Hematopoietic multipotent progenitor cell treated with erythropoietin and hydrocortisone succinate and interleukin-3 and kit ligand, for 8 days (in vitro differentiated cells): ENCODE results near the gene SERTM1.

Source experiments
- DNase-seq: peaks from one replicate; pipeline ENCODE4 v3.0.0-alpha.2; 2015

SERTM1 gene

DNA sequence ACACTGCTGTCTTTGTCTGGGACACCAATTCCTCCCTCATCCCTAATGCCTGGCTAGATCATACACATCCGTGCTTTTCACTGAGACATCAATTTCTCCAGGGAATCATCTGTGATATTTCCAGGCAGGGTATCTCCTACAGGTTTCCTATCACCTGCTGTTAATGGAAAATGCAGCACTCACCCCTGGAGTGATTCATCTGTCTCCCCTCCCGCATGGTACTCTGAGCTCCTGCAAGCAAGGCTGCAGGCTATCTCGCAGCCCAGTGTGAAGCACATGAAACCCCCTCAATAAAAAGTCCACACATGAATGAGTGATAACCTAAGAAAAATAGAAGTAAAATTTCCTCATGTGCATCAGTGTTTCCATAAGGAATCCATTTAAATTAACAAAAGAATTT lies 38.5 kb downstream of the SERTM1 start:
- DNase-seq: no peak

GRCh38 chr13:36712770-36713169 lies 39.0 kb downstream of the SERTM1 start:
- no peak for DNase-seq

- no peak for DNase-seq
Observed at GRCh38 chr13:36713887-36714286, 40.1 kb downstream of the SERTM1 start.

- peak; percentile 7 for DNase-seq
Observed at GRCh38 chr13:36715841-36716240, 42.0 kb downstream of the SERTM1 start.

GRCh38 chr13:36717017-36717416 lies 43.2 kb downstream of the SERTM1 start:
- DNase-seq: no peak

DNA sequence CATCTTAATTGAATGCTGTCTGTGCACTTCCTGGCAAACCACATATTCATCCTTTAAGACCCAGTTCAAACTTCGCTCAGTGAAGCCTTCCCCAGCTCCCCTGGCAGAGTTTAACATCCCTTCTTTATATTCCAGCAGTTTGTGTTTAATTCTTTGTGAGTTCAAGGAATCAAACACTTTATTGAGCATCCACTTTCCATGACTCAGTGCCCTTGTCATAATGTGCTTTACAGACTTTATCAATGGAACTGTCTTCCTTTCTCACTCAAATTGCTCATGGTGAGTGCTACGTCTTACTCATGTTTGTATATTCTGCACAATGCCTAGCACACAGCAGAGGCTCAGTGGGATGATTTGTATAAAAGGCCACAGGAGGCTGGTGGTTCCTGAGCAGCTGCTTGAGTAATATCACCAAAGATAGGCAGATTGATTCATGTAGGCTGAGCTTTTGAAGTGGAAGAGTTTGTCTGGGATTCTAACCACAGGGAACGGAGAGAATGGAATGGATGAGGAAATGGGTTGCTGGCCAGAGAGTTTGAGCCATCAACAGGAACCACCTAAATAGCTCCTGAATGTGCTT lies 44.2 kb downstream of the SERTM1 start:
- DNase-seq: no peak

GRCh38 chr13:36718686-36719085 lies 44.9 kb downstream of the SERTM1 start:
- no peak for DNase-seq

DNA sequence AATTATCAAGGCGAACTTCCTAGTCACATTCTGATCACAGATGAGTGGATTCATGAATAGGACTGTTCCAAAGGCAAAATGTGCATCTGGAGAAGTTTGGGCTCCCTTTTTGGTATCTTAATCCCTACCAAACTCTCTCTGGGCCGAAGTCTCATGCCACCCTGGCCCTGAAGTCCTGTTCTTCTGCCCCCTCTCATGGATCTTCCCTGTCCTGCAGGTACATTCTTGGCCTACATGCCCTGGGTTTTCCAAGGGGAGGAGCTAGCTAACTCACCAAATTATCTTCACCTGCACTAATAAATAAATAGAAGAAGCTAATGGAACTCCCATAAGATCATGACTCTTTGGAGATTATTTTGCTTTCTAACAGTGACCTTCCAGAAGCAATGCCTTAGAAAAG lies 50.3 kb downstream of the SERTM1 start:
- no peak for DNase-seq

- no peak for DNase-seq
Observed at GRCh38 chr13:36725936-36726335, 52.1 kb downstream of the SERTM1 start.

GRCh38 chr13:36728006-36728405 lies 54.2 kb downstream of the SERTM1 start:
- no peak for DNase-seq

DNA sequence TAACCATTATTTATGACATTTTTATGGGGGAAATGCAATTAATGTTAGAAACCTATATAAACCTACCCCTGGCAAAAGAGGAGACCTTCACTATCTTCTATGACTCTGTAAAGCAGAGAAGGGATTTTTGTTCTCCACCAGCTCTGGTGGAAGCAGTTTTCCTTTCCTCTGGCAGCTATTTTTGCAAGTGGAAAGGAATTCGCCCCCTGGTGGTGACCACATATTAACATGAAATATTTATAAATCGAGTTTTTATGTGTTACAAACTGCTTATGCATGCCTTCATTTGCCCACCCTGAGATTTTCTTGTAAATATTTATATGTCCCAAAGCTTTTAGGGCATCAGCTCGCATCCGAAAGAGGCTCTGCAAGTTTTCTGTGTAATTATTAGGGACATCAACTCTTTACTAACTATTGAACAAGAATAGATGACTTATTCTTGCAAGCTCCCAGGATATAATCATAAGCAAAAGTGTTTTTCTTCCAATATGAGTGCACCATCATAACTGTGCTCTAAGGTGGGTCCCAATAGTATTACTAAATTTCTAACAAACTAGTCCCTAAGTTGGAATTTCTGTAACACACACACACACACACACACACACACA lies 62.4 kb downstream of the SERTM1 start:
- peak; percentile 60 for DNase-seq

DNA sequence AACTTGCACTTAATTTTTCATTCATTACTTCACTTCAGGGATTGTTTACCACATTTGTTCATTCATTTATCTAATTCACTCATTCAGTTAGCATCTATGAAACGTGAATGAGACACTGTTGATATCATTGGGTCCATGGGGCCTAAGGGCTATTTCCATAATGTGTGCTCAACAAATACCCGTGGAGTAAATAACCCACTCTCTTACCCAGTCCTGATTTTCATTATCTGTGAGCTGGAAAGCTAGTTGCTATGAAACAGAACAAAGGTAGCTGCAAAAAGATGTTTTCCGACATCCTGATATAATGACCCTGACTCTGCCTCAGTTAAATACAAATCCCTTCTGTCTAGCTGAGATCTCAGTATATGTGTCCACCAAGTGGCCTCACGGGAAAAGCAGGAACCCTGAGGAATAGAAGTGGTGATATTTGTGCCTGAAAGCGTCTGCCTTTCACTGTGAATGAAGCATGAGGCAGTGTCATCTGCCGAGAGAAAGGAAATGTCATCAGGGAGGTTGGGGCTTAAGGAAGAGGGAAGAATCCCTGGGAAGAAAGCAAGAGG lies 63.8 kb downstream of the SERTM1 start:
- no peak for DNase-seq

- no peak for DNase-seq
Observed at GRCh38 chr13:36745436-36745835, 71.6 kb downstream of the SERTM1 start.

DNA sequence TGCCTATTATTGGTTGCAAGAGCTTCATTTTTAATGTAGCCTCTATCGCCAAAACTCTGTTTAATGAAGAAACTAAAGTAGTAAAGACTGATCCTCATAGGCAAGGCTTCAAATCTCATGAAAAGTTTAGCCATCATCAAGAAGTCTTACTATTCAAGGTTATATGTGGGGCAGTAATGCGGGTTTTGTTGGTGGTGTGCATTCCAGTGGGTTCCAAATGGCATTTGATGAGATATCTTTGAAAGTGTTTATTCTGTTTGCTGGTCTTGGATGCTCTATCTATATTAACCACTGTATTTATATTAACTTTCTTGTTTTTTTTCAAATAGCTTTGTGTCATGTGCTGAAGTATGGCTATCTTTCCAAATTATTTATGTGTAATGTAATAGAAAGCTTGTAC lies 72.2 kb downstream of the SERTM1 start:
- no peak for DNase-seq
